SU-DHL-6 (cell line): ENCODE measurements around the gene MME.
"Not testable (repeated sequence)": the region's sequence is repeated elsewhere in the genome, so short reads cannot be mapped to it uniquely, and the experiment has no call there.

Source experiments
- H2AFZ ChIP-seq: fragments of 200-600 bp; sonication (generic); 2 replicates; pipeline ENCODE4 v1.6.1; 2014; ENCODE audit warnings: low read depth, mild to moderate bottlenecking, moderate library complexity, mixed read lengths, antibody characterized with exemption, low read length; ENCODE audit not compliant: severe bottlenecking
- H3F3A ChIP-seq: fragments of 200-600 bp; shearing (Covaris generic); 2 replicates; pipeline ENCODE4 v1.6.0; 2016; ENCODE audit warnings: antibody characterized with exemption, mild to moderate bottlenecking; ENCODE audit not compliant: insufficient read depth
- H3K27ac ChIP-seq: fragments of 200-600 bp; sonication (generic); 2 replicates; pipeline ENCODE4 v1.5.1; 2016; ENCODE audit warnings: low read depth, mild to moderate bottlenecking, low read length, moderate library complexity, mixed read lengths
- H3K27me3 ChIP-seq: fragments of 200-600 bp; sonication (generic), shearing (Covaris generic); 2 replicates; pipeline ENCODE4 v1.6.0; 2014; ENCODE audit warnings: mild to moderate bottlenecking, low read length
- H3K36me3 ChIP-seq: fragments of 200-600 bp; sonication (generic); 2 replicates; pipeline ENCODE4 v1.6.1; 2014; ENCODE audit warnings: mild to moderate bottlenecking, low read length, mixed read lengths
- H3K4me2 ChIP-seq: fragments of 300-600, 200-600 bp; shearing (Covaris generic), sonication (generic); 2 replicates; pipeline ENCODE4 v1.6.0; 2014; ENCODE audit warnings: low read length, low read depth, mild to moderate bottlenecking; ENCODE audit not compliant: poor library complexity, severe bottlenecking
- H3K4me3 ChIP-seq: fragments of 200-600 bp; sonication (generic); 2 replicates; pipeline ENCODE4 v1.5.1; 2014; ENCODE audit warnings: antibody characterized with exemption, low read length, mild to moderate bottlenecking, mixed read lengths; ENCODE audit not compliant: insufficient read depth, poor library complexity, severe bottlenecking
- H3K79me2 ChIP-seq: fragments of 200-600 bp; sonication (generic); 2 replicates; pipeline ENCODE4 v1.6.1; 2014; ENCODE audit warnings: mild to moderate bottlenecking, low read length, moderate library complexity; ENCODE audit not compliant: insufficient read depth
- H3K9ac ChIP-seq: fragments of 200-600 bp; sonication (generic); 2 replicates; pipeline ENCODE4 v1.7.0; 2014; ENCODE audit warnings: mild to moderate bottlenecking, low read length
- H3K9me2 ChIP-seq: fragments of 200-600 bp; sonication (generic); replicated peaks from 2 replicates; pipeline ENCODE4 v1.6.1; 2014; ENCODE audit warnings: low read length; ENCODE audit not compliant: insufficient read depth
- H3K9me3 ChIP-seq: fragments of 200-600 bp; sonication (generic); 2 replicates; pipeline ENCODE4 v1.6.1; 2014; ENCODE audit warnings: low read length, mixed read lengths; ENCODE audit not compliant: insufficient read depth
- H4K20me1 ChIP-seq: fragments of 200-600 bp; sonication (generic); 2 replicates; pipeline ENCODE4 v1.6.1; 2014; ENCODE audit warnings: low read depth, mild to moderate bottlenecking, antibody characterized with exemption, low read length, moderate library complexity, mixed read lengths
- EZH2phosphoT487 ChIP-seq: fragments of 200-600 bp; sonication (generic), shearing (Covaris generic); conservative IDR thresholded peaks from 2 replicates; pipeline ENCODE4 v1.6.1; 2018; ENCODE audit warnings: mild to moderate bottlenecking, antibody characterized with exemption, low read length, moderate library complexity, mixed read lengths
- TF ChIP-seq, protein P1 (sequence below): fragments of 200-600 bp; sonication (generic); IDR thresholded peaks from one replicate; pipeline ENCODE4 v1.5.1; 2017; ENCODE audit warnings: antibody characterized with exemption, mild to moderate bottlenecking, low read length, moderate library complexity; ENCODE audit not compliant: insufficient read depth, poor library complexity, severe bottlenecking

MME gene

DNA sequence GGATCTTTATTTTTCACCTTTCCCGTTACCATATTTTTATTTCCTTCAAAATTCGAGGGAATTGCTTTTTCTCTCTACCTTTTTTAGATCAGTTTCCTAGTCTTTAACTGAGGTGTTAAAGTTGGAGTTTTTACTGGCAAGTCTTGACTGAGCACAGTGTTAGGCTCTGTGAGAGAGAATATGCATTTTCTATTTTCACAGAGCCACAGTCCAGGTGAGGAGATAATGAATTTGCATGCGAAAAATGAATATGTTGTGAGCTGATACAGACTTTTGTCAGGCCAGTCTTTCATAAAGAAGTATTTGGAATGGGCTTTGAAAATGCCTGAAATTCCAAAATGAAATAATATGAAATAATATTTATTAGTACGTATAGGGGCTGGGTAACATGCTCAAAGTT, 31.9 kb downstream of the MME start:
- Histone ChIP-seq H3K9ac (peak overlapping the region; percentile 56), H3K79me2 (peaks cover 46% of the 10 kb centered on the region), H3K9me3 (no peaks in the 10 kb centered on the region), H3K4me2 (peak overlapping the region; percentile 70), H3K27me3 (no peaks in the 10 kb centered on the region), H3K4me3 (peak overlapping the region; percentile 31), H3K27ac (peak overlapping the region; percentile 99), H2AFZ (no peak overlapping the region), H3F3A (peaks cover 60% of the 10 kb centered on the region), H3K9me2 (no peaks in the 10 kb centered on the region), H4K20me1 (no peaks in the 10 kb centered on the region), H3K36me3 (no peaks in the 10 kb centered on the region)
- TF ChIP-seq, protein P1, sequence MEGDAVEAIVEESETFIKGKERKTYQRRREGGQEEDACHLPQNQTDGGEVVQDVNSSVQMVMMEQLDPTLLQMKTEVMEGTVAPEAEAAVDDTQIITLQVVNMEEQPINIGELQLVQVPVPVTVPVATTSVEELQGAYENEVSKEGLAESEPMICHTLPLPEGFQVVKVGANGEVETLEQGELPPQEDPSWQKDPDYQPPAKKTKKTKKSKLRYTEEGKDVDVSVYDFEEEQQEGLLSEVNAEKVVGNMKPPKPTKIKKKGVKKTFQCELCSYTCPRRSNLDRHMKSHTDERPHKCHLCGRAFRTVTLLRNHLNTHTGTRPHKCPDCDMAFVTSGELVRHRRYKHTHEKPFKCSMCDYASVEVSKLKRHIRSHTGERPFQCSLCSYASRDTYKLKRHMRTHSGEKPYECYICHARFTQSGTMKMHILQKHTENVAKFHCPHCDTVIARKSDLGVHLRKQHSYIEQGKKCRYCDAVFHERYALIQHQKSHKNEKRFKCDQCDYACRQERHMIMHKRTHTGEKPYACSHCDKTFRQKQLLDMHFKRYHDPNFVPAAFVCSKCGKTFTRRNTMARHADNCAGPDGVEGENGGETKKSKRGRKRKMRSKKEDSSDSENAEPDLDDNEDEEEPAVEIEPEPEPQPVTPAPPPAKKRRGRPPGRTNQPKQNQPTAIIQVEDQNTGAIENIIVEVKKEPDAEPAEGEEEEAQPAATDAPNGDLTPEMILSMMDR, result no peak
- TF ChIP-seq EZH2phosphoT487, result no peak

DNA sequence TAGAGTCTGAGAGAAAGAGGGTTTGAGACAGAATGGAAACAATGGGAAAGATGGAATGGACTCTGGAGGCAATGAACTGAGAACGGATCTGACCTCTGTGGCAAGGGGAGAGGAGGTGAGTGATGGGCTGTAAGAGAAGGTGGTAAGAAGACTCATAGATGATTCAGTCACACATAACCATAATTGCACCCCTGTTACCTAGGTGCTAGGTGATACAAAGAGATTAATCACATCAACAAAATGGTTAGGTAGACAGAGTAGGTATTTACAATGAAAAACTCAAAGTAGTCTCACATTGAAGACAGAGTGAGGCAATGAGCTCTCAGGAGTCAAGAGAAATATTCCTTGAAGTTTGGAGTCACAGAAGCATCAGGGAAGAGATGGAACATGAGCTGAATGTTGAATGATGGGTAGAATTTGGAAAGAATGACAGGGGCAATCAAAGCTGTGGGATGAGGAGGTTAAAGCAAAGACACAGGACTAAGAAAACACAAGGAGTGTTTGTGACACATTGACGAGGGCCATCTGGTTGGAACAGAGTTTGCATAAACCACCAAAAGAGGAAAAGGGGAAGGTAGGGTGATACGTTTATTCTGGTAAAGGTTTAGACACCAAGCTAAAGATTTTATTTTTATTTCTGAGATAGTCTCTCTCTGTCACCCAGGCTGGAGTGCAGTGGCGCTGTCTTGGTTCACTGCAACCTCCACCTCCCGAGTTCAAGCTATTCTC, 32.7 kb downstream of the MME start:
- Histone ChIP-seq H3K9ac (peak overlapping the region; percentile 56), H3K36me3 (no peaks in the 10 kb centered on the region), H3K27ac (peak overlapping the region; percentile 99), H3K9me2 (no peaks in the 10 kb centered on the region), H2AFZ (no peak overlapping the region), H3K27me3 (no peaks in the 10 kb centered on the region), H3K79me2 (peaks cover 42% of the 10 kb centered on the region), H3K4me2 (peak overlapping the region; percentile 70), H3F3A (peaks cover 64% of the 10 kb centered on the region), H4K20me1 (no peaks in the 10 kb centered on the region), H3K9me3 (no peaks in the 10 kb centered on the region), H3K4me3 (peak overlapping the region; percentile 37)
- TF ChIP-seq, protein P1, result no peak
- TF ChIP-seq EZH2phosphoT487, result no peak

DNA sequence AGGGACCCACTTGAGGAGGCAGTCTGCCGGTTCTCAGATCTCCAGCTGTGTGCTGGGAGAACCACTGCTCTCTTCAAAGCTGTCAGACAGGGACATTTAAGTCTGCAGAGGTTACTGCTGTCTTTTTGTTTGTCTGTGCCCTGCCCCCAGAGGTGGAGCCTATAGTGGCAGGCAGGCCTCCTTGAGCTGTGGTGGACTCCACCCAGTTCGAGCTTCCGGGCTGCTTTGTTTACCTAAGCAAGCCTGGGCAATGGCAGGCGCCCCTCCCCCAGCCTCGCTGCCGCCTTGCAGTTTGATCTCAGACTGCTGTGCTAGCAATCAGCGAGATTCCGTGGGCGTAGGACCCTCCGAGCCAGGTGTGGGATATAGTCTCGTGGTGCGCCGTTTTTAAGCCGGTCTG, 44.6 kb downstream of the MME start:
- H3K9me3 ChIP-seq, H3K27ac ChIP-seq, H3K79me2 ChIP-seq, H3F3A ChIP-seq, H3K9me2 ChIP-seq, H3K9ac ChIP-seq, H3K4me3 ChIP-seq, H3K27me3 ChIP-seq, H2AFZ ChIP-seq, H4K20me1 ChIP-seq, H3K4me2 ChIP-seq: not testable (repeated sequence)
- peaks cover 16% of the 10 kb centered on the region; the same call in 1 of the 2 replicates for H3K36me3 ChIP-seq

DNA sequence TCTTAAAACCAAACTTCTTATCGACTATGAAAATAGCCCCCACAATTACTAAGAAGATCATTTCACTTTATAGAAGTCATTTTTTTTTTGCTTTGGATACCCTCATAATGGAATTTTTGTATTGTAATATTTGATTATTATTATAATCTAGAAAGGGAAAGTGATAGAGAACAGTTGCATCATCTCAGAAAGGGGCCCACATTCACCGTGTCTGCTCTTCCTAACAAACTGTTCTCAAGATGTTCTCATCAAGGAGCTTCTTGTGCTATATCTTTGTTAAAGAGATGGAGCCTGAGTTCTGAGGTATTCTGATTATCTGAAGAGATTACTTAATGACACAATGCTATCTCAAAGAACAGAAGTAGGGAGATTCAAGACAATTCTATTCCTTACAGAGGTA, 49.3 kb downstream of the MME start:
- 0 out of 2 replicates have a peak overlapping the region, but pooled peaks have one; percentile 13 for H3K27ac ChIP-seq
- no peaks in the 10 kb centered on the region for H3K79me2 ChIP-seq
- H3K27me3 ChIP-seq, result no peaks in the 10 kb centered on the region
- H4K20me1 ChIP-seq, result no peaks in the 10 kb centered on the region
- TF ChIP-seq EZH2phosphoT487, result no peak
- TF ChIP-seq, protein P1, result no peak
- no peaks in the 10 kb centered on the region for H3K9me2 ChIP-seq
- peaks cover 38% of the 10 kb centered on the region; the same call in 1 of the 2 replicates for H3K36me3 ChIP-seq
- H2AFZ ChIP-seq, result no peak overlapping the region
- H3K9ac ChIP-seq, result no peak overlapping the region
- no peaks in the 10 kb centered on the region for H3K9me3 ChIP-seq
- no peak overlapping the region for H3K4me3 ChIP-seq
- no peaks in the 10 kb centered on the region for H3F3A ChIP-seq
- no peak overlapping the region for H3K4me2 ChIP-seq
